T-helper 2 cell (primary cell): ENCODE measurements around the gene PER2.
"Not testable (repeated sequence)": the region's sequence is repeated elsewhere in the genome, so short reads cannot be mapped to it uniquely, and the experiment has no call there.

Source experiments
- DNase-seq, 5 experiments: peaks; one replicate each; pipeline versions ENCODE4 v3.0.0 to v3.0.0-alpha.2; 2012 to 2022

Gene PER2

GRCh38 chr2:238286095-238286494 lies 2.3 kb downstream of the PER2 start:
- DNase-seq = no peak

GRCh38 chr2:238285653-238286082 lies 2.7 kb downstream of the PER2 start:
- no peak for DNase-seq

GRCh38 chr2:238284802-238285515 lies 3.5 kb downstream of the PER2 start:
- no peak for DNase-seq

- DNase-seq = no peak
Measured at GRCh38 chr2:238282861-238283738, 5.3 kb downstream of the PER2 start.

- DNase-seq = no peak
Measured at GRCh38 chr2:238281826-238282480, 6.5 kb downstream of the PER2 start.

- DNase-seq = no peak
Measured at GRCh38 chr2:238280083-238280825, 8.2 kb downstream of the PER2 start.

- no peak for DNase-seq
Measured at GRCh38 chr2:238279324-238279682, 9.1 kb downstream of the PER2 start.

GRCh38 chr2:238278626-238279323 lies 9.6 kb downstream of the PER2 start:
- no peak for DNase-seq

- DNase-seq = no peak
Measured at GRCh38 chr2:238277695-238278094, 10.7 kb downstream of the PER2 start.

- no peak for DNase-seq
Measured at GRCh38 chr2:238274152-238274865, 14.1 kb downstream of the PER2 start.

GRCh38 chr2:238273433-238273832 lies 15.0 kb downstream of the PER2 start:
- not testable (repeated sequence) for DNase-seq

- DNase-seq = no peak
Measured at GRCh38 chr2:238272156-238272555, 16.3 kb downstream of the PER2 start.

GRCh38 chr2:238271686-238272085 lies 16.7 kb downstream of the PER2 start:
- DNase-seq = not testable (repeated sequence)

- DNase-seq = no peak
Measured at GRCh38 chr2:238271061-238271554, 17.3 kb downstream of the PER2 start.

- no peak for DNase-seq
Measured at GRCh38 chr2:238270606-238271005, 17.8 kb downstream of the PER2 start.

GRCh38 chr2:238269741-238270140 lies 18.7 kb downstream of the PER2 start:
- DNase-seq = no peak

GRCh38 chr2:238267884-238268680 lies 20.3 kb downstream of the PER2 start:
- no peak for DNase-seq

GRCh38 chr2:238267341-238267710 lies 21.1 kb downstream of the PER2 start:
- DNase-seq = no peak

GRCh38 chr2:238265605-238266004 lies 22.8 kb downstream of the PER2 start:
- no peak for DNase-seq

- no peak for DNase-seq
Measured at GRCh38 chr2:238264072-238264460, 24.3 kb downstream of the PER2 start.
